Omental fat pad (tissue), 4 donors: ENCODE data around the gene SMCO3. TPM values are rescaled to one million over a fixed set of nuclear protein-coding genes. Genes with fewer than 3 reads are reported as not detected.
A peak's percentile ranks its signal among the peaks of the same experiment; 100 is the strongest.

Source experiments
- ATAC-seq: fragments of 150-250 bp; one replicate; pipeline ENCODE4 v1.9.1; 2016; ENCODE audit warnings: mild to moderate bottlenecking, moderate library complexity; ENCODE audit not compliant: low FRiP score
- DNase-seq: peaks from one replicate; pipeline ENCODE4 v3.0.0-alpha.2; 2019; ENCODE audit warnings: low spot score
- total RNA-seq, 4 donors: library from RNA; depleted of rRNA; stranded (reverse); fragments of >200 nt; gene quantifications; one replicate each; pipeline ENCODE4 v1.1.0, GENCODE V29; 2016
- TF ChIP-seq, protein P1 (sequence below), 3 donors: fragments of 450-650 bp; IDR thresholded peaks; one replicate each; pipeline ENCODE4 v1.5.1; 2016 to 2017; ENCODE audit warnings: antibody characterized with exemption in 3 of 3, mild to moderate bottlenecking in 3 of 3, moderate library complexity in 2 of 3

Gene SMCO3
- total RNA-seq, 4 donors from 2014 or later = not detected

DNA sequence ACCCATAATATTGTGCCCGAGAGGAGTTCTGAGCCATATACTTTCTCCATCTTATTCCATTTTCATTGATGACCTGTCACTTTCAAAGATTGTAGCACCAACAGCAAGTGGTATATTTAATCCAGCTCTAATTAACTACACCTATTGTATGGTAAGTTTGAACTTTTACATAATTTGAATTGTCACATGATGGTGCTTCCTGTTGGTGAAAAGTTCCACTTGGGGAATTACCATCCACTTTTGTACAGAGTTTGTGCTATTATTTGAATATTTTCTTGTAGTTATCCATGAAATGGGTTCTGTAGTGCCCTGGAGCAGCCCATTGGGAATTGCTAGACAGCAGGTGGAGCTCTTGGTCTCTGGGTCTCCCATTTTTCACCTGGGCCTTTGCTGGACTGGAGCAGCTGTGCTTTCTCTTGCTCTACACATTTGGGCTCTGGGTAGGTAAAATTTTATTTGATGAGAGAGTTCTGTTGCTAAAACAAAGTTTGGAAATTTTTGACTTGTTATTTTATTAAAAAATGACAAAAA lies 3.0 kb downstream of the SMCO3 start:
- TF ChIP-seq, protein P1, sequence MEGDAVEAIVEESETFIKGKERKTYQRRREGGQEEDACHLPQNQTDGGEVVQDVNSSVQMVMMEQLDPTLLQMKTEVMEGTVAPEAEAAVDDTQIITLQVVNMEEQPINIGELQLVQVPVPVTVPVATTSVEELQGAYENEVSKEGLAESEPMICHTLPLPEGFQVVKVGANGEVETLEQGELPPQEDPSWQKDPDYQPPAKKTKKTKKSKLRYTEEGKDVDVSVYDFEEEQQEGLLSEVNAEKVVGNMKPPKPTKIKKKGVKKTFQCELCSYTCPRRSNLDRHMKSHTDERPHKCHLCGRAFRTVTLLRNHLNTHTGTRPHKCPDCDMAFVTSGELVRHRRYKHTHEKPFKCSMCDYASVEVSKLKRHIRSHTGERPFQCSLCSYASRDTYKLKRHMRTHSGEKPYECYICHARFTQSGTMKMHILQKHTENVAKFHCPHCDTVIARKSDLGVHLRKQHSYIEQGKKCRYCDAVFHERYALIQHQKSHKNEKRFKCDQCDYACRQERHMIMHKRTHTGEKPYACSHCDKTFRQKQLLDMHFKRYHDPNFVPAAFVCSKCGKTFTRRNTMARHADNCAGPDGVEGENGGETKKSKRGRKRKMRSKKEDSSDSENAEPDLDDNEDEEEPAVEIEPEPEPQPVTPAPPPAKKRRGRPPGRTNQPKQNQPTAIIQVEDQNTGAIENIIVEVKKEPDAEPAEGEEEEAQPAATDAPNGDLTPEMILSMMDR (IDR thresholded peaks at IDR 0.05) = no peak
- ATAC-seq (no peak), DNase-seq (no peak)

DNA sequence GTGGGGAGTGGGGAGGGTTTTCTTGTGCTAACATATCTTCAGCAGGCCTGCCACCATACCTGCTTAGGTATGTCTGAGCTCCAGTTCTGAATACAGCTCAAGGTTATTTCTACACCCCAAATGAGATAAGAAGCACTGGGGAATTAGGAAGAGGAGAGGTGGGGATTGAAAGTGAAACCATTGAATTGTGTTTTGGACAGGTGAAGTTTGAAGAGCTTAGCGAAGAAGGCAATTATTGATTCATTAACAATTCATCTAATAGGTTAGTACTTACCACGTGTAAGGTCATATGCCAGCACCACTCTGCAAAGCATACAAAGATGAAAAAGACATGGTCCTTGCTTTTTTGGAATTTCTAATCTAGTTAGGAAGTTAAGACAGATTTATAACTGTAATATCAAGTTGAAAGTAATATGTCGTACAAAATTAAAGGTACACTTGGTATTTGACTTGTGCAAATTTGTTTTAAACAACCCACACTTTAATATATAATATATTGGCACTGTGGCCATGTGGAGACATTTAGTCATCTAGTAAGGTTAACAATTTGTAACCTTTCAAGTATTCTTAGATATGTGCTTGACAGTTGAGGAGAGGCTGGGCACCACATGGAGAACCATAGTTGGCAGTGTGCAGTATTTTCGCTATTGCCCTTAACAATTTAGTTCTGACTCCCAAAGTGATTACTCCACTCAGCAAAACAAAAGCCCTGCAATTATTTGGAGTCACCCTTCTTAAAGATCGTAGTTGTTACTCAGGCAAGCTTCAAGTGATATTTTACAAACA lies 3.6 kb downstream of the SMCO3 start:
- DNase-seq = no peak
- ATAC-seq = no peak
- TF ChIP-seq, protein P1 (IDR thresholded peaks at IDR 0.05) = no peak

DNA sequence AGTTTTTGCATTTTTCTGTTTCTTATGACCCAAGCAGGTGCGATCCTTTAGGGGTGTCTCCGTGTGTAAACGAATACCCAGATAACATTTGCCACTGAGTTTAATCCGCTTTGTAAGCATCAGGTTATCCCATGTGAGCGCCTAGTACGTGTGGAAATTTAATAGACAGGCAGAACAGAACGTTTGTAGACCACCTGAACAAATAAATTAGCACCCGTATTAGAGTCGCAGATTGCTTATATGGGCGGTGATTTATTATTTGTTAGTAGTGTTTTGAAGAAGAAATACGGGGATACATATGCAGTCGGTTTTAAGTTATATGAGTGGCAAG lies 10.2 kb downstream of the SMCO3 start:
- TF ChIP-seq, protein P1 (IDR thresholded peaks at IDR 0.05) = no peak
- DNase-seq (no peak), ATAC-seq (peak; percentile 1)

DNA sequence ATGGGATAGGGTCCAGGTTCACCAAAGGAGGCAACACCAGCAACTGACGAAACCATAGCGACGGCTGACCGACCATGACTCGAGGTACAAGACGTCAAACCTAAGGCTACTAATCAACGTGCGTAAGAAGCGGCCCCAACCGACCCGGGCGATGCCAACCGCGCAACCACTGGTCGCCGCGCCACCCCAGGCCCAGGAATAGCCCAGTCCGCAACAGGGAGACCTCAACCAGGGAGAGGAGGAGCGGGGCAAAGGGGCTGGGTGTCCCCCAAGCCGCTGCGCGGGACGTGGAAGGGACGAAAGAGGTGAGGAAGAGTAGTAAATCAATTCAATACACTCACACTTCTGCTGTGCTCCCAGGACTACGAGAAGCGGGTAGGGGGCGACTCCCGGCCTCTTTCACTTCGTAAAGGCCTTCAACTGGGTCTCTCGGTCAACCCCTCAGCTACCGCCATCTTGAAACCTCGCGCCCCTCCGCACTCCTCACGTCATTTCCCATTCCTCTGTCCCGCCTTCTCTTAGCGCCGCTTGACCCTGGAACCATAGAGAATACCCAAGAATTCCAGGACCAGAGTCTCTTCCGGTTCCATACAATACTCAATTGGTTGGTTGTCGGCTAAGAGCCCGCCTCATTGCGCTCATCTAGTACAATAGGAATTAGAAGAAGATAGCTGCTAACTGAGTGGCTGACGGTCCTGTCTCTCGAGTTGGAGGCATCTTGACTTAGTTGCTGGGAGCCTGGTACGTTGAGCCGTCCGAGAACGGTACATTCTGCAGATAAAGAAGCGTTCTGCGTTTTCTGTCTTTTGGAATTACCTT lies 10.8 kb downstream of the SMCO3 start, which contains the start of the genes C12orf60 and WBP11:
Gene C12orf60, plus strand, starts transcription at position 660 of the 819 bp plus-strand sequence. CDS start 19,266 bp downstream, outside the sequence.
Gene WBP11, minus strand, starts transcription at position 468 of the 819 bp plus-strand sequence. CDS start 2,095 bp downstream, outside the sequence.
- peak; percentile 71 for DNase-seq
- ATAC-seq = peak; percentile 99
- TF ChIP-seq, protein P1 (IDR thresholded peaks at IDR 0.05) = no peak

DNA sequence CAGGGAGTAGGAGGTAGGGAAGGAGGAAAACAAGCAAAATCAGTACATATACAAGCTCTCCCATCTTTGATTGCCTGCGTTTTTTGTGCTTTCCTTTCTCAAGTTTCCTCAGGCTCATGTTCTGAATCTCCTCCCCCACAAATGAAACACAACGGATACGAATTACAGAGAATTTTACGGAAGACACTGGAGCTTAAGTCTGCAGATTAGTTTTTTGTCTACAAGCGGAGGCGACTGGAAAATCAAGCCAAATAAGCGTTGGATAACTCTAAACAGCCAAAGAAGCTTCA lies 11.3 kb downstream of the SMCO3 start:
- ATAC-seq = no peak
- TF ChIP-seq, protein P1 (IDR thresholded peaks at IDR 0.05) = no peak
- DNase-seq = no peak

DNA sequence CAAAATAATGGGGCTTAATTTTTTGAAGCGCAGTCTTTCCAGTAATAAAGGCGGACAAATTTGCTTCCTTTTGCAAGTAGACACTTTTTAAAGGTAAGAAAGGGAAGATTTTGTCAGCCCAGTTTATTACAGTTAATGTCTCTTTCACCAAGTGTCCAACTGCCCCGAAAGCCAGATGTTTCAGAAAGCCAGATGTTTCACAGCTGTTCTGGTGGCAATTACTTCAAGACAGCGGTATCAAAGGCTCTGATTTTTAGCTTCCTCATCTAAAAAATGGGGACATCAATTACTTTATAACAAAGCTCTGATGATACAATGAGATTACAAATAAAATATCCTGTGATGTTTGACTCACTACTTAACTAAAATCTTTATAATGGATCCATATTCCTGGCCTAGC lies 11.7 kb downstream of the SMCO3 start:
- TF ChIP-seq, protein P1 (IDR thresholded peaks at IDR 0.05) = no peak
- no peak for ATAC-seq
- no peak for DNase-seq
